Measurements from ENCODE around the gene HOGA1.

HOGA1 gene

DNA sequence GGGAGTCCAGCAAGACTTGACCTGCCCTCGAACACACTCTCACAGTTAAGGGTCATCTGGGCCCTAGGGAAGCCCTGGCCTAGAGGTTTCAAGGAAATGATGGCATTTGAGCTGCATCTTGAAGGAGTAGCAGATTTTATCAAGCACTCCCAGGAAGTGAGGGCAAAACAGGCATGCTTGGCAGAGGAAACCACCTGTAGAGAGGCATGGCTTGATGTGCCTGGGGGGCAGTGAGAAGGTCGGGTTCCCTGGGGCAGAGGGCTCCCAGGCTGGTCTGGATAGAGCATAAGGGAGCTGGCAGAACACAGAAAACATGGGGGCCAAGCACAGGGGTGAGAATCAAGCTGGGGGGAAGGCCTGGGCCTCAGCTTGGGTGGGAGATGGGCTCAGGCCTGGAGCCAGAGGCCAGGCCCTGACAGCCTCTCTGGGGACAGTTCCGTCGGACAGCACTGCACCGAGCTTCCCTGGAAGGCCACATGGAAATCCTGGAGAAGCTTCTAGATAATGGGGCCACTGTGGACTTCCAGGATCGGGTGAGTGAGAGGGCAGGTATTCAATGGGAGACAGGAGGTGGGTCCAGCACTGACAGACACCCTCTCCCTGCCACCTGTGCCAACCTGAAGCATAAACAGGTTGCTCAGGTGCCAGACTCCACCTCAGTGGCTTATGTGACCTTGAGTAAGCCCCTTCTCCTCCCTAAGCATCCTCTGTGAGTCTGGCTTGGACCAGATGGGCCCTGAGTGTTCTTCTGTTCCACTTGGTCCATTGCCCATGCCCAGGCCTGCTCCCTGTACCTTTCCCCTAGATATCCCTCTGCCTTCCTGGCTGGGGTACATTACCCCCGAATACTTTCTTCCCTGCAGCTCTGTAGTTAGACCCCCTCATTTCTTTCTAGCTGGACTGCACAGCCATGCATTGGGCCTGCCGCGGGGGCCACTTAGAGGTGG is 3.5 kb upstream of the HOGA1 start:
- DNase-seq, result no peak

- DNase-seq, result no peak
These were observed 2.0 kb upstream of the HOGA1 start for GRCh38 chr10:97582169-97582568.

DNA sequence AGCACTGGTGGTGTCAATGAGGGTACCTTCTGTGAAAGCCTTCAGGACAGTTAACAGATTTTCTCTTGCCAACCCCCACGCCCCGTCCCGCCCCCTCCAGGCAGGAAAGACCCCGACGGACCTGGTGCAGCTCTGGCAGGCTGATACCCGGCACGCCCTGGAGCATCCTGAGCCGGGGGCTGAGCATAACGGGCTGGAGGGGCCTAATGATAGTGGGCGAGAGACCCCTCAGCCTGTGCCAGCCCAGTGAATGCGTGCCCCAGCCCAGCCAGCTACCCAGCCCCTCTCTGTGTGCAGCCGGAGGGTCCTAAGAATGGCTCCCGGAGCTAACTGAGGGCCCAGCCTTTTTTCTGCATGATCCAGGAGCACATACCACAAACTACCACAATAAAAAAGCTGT is 713 bp upstream of the HOGA1 start:
- no peak for DNase-seq

- no peak for DNase-seq
These were observed 729 bp downstream of the HOGA1 start for GRCh38 chr10:97584798-97585438.

DNA sequence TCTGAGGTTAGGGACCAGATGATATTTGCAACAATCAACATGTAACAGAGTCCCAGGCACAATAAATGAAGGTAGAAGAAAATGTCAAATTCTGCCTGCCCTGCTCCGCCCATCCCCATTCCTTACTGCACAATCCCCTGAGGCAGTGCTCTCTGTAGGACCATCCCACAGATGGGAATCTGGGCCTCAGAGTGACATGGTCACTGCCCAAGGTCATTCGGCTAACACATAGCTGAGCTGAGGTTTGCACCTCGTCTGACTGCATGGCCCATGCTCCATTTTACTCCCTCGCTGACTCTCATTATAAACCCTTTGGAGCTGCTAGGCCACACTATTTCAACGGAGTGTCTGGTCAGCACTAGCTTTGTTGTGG is 1.2 kb downstream of the HOGA1 start:
- DNase-seq, result no peak

GRCh38 chr10:97587183-97587582 is 3.0 kb downstream of the HOGA1 start:
- no peak for DNase-seq

DNA sequence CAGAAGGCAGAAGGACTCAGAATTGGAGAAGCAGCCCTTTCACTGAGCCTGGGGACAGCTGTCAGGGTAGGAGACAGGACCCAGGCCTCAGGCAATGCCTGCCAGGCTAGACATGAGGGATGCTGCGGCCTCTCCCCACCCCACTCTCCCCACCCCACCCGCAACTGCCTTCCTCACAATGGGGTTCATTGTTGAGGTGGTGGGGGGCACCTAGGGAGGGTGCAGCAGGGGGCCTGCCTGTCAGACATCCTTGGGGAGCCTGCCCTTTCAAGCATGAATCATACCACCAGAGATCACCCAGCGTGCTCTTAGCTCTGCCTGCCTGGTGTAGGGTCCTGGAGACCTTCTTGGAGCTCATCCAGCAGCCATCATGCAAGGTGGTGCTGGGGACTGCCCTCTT is 5.3 kb downstream of the HOGA1 start, which contains the start of gene C10orf62:
TSS of gene C10orf62 (plus strand) at position 243 of the 400 bp plus-strand sequence. CDS start 177 bp downstream, outside the sequence.
- DNase-seq, result no peak

GRCh38 chr10:97590082-97590747 is 6.0 kb downstream of the HOGA1 start:
- DNase-seq, result no peak

GRCh38 chr10:97590748-97591495 is 6.7 kb downstream of the HOGA1 start:
- no peak for DNase-seq

DNA sequence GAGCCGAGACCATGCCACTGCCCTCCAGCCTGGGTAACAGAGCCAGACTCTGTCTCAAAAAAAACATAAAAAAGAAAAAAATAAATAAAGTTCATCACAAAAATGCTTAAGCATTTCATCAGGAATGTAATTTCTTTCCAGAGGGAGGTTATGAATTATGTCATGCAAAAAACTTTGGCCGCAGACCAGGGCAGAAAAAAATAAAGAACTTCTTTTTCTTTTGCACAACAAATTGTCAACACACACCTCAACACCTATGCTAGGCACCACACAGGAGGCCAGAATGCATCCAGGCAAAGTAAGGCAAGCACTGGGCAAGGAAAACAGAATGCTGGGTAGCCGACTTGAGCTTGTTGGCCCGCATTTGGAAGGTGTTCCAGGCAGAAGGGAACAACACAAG is 9.2 kb downstream of the HOGA1 start:
- DNase-seq, result no peak

DNA sequence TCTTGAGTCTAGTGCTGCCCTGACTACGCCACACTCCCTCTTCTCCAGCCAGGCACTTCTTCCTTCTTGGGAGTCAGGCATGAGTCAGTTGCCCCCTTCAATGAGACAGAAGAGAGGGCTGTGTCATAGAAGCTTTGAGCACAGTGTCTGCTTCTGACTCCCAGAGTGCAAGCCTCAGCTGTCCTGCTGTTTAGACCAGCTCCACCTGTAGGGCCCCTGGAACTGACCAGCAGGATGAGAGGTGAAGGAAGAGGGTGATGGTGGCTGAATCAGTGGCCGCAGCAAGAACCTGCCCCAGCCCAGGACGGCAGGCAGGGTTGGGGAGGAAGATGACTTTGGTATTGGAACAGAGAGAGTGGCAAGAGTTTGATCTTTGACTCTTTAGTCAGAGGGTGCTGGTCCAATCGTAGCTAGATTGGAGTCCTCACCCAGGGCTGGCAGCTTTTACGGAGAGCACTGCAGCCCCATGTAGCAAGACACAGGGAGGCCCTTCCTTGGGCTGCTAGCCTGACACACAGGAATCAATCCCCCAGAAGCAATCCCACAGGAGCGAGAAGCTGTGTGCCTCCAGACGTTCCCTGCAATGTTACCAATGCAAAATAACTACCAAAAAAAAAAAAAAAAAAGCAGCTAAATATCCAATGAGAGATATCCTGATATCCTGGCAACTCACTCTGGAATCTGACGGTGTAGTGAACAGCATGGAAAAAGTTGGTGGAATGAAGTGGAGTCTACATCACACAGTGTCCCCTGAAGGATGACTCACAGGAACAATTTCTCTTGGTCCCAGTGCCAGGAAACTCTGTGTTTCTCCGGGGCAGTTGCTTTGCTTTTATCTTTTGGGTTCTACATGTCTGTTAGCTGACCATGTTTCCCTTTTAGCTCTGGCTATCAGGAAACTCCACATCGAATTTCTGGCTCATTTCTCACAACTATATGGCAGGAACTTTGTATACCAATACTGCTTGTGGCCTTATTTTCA is 12.2 kb downstream of the HOGA1 start:
- no peak for DNase-seq

GRCh38 chr10:97597778-97598177 is 13.6 kb downstream of the HOGA1 start:
- no peak for DNase-seq

GRCh38 chr10:97598407-97599271 is 14.4 kb downstream of the HOGA1 start:
- DNase-seq, result no peak

GRCh38 chr10:97599272-97599619 is 15.1 kb downstream of the HOGA1 start:
- DNase-seq, result no peak

GRCh38 chr10:97600616-97601015 is 16.4 kb downstream of the HOGA1 start:
- no peak for DNase-seq

DNA sequence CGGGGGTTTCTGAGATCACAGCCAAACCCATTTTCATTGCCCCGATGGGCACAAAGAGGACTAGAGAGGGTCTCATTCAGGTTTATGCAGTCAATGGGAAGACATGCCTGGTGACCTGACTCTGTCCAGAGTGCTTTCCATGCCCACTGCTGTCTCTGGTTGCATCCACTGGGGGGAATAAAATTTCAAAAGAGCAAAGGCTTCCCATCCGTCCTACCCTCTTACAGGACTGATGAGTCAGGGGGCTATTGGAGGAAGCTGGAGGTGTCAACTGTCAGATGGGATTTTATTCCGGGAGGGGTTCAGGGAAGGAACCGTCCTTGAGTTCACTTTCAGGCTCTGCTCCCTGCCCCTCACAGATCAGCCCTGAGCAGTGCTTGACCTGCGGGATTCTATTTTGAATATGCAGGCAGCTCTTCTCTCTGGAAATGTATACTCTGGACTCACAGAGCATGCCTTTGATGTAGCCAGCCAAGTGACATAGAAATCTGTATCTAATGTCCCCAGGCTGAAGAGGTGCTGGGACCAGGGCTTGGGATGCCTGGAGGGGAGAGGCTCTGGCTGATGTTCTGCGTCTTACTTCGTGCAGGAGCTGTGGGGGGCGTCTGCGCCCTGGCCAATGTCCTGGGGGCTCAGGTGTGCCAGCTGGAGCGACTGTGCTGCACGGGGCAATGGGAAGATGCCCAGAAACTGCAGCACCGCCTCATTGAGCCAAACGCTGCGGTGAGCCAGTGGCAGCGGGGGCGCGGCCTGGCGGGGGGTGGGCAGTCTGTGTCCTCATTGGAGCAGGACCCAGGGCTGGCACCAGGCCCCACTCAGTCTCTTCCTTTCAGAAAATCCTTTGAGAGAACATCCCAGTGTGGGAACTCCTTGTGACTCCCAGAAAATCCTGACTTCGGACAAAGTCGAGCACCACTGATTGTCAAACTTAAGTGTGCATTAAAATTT is 17.4 kb downstream of the HOGA1 start:
- no peak for DNase-seq

GRCh38 chr10:97607095-97607636 is 23.0 kb downstream of the HOGA1 start:
- no peak for DNase-seq

- no peak for DNase-seq
These were observed 24.9 kb downstream of the HOGA1 start for GRCh38 chr10:97608991-97609561.

- DNase-seq, result no peak
These were observed 27.3 kb downstream of the HOGA1 start for GRCh38 chr10:97611473-97611872.

Measured in stimulated activated CD4-positive, alpha-beta T cell treated with anti-CD3 and anti-CD28 coated beads, Interleukin-2, amount 100 ng/mL, for 24 hours (primary cell).